A673 (cell line): ENCODE results near the gene CUX1. TPM values are rescaled to one million over a fixed set of nuclear protein-coding genes. Genes with fewer than 3 reads are reported as not detected.

Source experiments
- BruUV-seq: library from RNA; stranded (reverse); fragments of 400-500 nt; replicated peaks from 2 replicates; lab custom pipeline; 2021; lab: Mats Ljungman, UMichigan
- CTCF ChIA-PET: fragments of 300-600 bp; sonication (Branson Sonifier 250); formaldehyde crosslinking; loops from one replicate; lab custom pipeline; 2022; ENCODE audit warnings: antibody characterized with exemption; lab: Charles Lee
- POLR2A ChIA-PET: fragments of 300-600 bp; sonication (Branson Sonifier 250); formaldehyde crosslinking; loops from one replicate; lab custom pipeline; 2022; ENCODE audit warnings: antibody characterized with exemption; ENCODE audit not compliant: low non-redundant PET; lab: Charles Lee
- DNase-seq: peaks from one replicate; pipeline ENCODE4 v3.0.0-alpha.2; 2015; ENCODE audit warnings: low spot score
- H3K27ac ChIP-seq: fragments of 200-600 bp; sonication (generic); 2 replicates; pipeline ENCODE4 v1.5.1; 2016; ENCODE audit warnings: mixed run types, low read depth, mild to moderate bottlenecking, mixed read lengths, antibody characterized with exemption, low read length; ENCODE audit not compliant: poor library complexity, severe bottlenecking
- H3K27me3 ChIP-seq: fragments of 200-600 bp; sonication (generic); replicated peaks from 2 replicates; pipeline ENCODE4 v1.6.1; 2017; ENCODE audit warnings: mixed run types, low read depth, mild to moderate bottlenecking, mixed read lengths, antibody characterized with exemption, low read length; ENCODE audit not compliant: insufficient read depth, poor library complexity
- H3K36me3 ChIP-seq: fragments of 200-600 bp; sonication (generic); 2 replicates; pipeline ENCODE4 v1.6.1; 2016; ENCODE audit warnings: mixed run types, mild to moderate bottlenecking, mixed read lengths, antibody characterized with exemption, low read length; ENCODE audit not compliant: insufficient read depth, poor library complexity, severe bottlenecking
- H3K4me1 ChIP-seq: fragments of 200-600 bp; sonication (generic); 2 replicates; pipeline ENCODE4 v1.6.1; 2017; ENCODE audit warnings: mixed run types, mild to moderate bottlenecking, mixed read lengths, antibody characterized with exemption, low read length; ENCODE audit not compliant: insufficient read depth, poor library complexity, severe bottlenecking
- H3K4me3 ChIP-seq: fragments of 200-600 bp; sonication (generic); 2 replicates; pipeline ENCODE4 v1.5.1; 2016; ENCODE audit warnings: low read depth, mixed run types, mild to moderate bottlenecking, mixed read lengths, low read length; ENCODE audit not compliant: poor library complexity, severe bottlenecking
- H3K9me3 ChIP-seq: fragments of 200-600 bp; sonication (generic); 2 replicates; pipeline ENCODE4 v1.6.1; 2016; ENCODE audit warnings: mixed run types, low read depth, mild to moderate bottlenecking, mixed read lengths, antibody characterized with exemption, low read length; ENCODE audit not compliant: poor library complexity, severe bottlenecking
- CTCF ChIP-seq: fragments of 300-800, 200-600 bp; sonication (generic); conservative IDR thresholded peaks from 2 replicates; pipeline ENCODE4 v1.5.1; 2017; ENCODE audit warnings: low read depth, mild to moderate bottlenecking, antibody characterized with exemption, low read length, moderate library complexity, mixed read lengths
- EZH2 ChIP-seq: fragments of 200-600 bp; sonication (generic); IDR thresholded peaks from 2 replicates; pipeline ENCODE4 v1.6.1; 2017; ENCODE audit warnings: borderline replicate concordance, low read depth, mild to moderate bottlenecking, mixed read lengths, antibody characterized with exemption, low read length; ENCODE audit not compliant: poor library complexity, severe bottlenecking
- intact Hi-C: fragments of 100-400 bp; cut with micrococcal nuclease; formaldehyde crosslinking; loops from one replicate; pipeline ENCODE4 v1.10.0; 2022; ENCODE audit not compliant: unreplicated experiment
- total RNA-seq: library from RNA; stranded (reverse); gene quantifications from 2 replicates; pipeline ENCODE4 v1.2.3, GENCODE V29; 2021

The CUX1 gene
- total RNA-seq, 1 experiment from 2014 or later: 49.4 TPM

GRCh38 chr7:102077081-102077480, 259.7 kb downstream of the CUX1 start:
- no TSS peak for BruUV-seq
- no peaks in the 10 kb centered on the region for H3K36me3 ChIP-seq
- H3K9me3 ChIP-seq: no peaks in the 10 kb centered on the region
- TF ChIP-seq EZH2 (no peak), CTCF (no peak)
- peaks cover 11% of the 10 kb centered on the region for H3K4me1 ChIP-seq
- H3K27me3 ChIP-seq: no peaks in the 10 kb centered on the region
- no peak overlapping the region for H3K4me3 ChIP-seq
- intact Hi-C loops: no loop called here
- no peak overlapping the region for H3K27ac ChIP-seq
- CTCF ChIA-PET: no interaction called here
- POLR2A ChIA-PET: no interaction called here
- DNase-seq: peak; percentile 50

GRCh38 chr7:102079140-102080018, 262.0 kb downstream of the CUX1 start:
- no peak for TF ChIP-seq CTCF
- no peak for TF ChIP-seq EZH2
- no peak for DNase-seq
- no peak overlapping the region for H3K4me3 ChIP-seq
- POLR2A ChIA-PET: no interaction called here
- H3K27me3 ChIP-seq: no peaks in the 10 kb centered on the region
- no peaks in the 10 kb centered on the region for H3K36me3 ChIP-seq
- H3K27ac ChIP-seq: no peak overlapping the region
- no TSS peak for BruUV-seq
- no peaks in the 10 kb centered on the region for H3K9me3 ChIP-seq
- intact Hi-C loops: no loop called here
- CTCF ChIA-PET: interaction anchor here (0.6 kb wide), 1 partner anchor 277 kb away, joined by 3 read pairs; no protein-coding TSS in a partner anchor
- peaks cover 11% of the 10 kb centered on the region for H3K4me1 ChIP-seq

- TF ChIP-seq CTCF (no peak), EZH2 (no peak)
- BruUV-seq: no TSS peak
- H3K4me1 ChIP-seq: peaks cover 11% of the 10 kb centered on the region
- H3K9me3 ChIP-seq: peaks cover 5% of the 10 kb centered on the region
- DNase-seq: no peak
- POLR2A ChIA-PET: no interaction called here
- no peaks in the 10 kb centered on the region for H3K36me3 ChIP-seq
- no peak overlapping the region for H3K4me3 ChIP-seq
- H3K27ac ChIP-seq: no peak overlapping the region
- no peaks in the 10 kb centered on the region for H3K27me3 ChIP-seq
- CTCF ChIA-PET: interaction anchor here (0.6 kb wide), 1 partner anchor 278 kb away, joined by 3 read pairs; no protein-coding TSS in a partner anchor
- intact Hi-C loops: no loop called here
Measured at GRCh38 chr7:102080019-102080433, 262.6 kb downstream of the CUX1 start.
